Right cardiac atrium (tissue), 5 donors: ENCODE results near the gene TTI1. TPM values are rescaled to one million over a fixed set of nuclear protein-coding genes. Genes with fewer than 3 reads are reported as not detected.

Experiments used
- ATAC-seq, 2 donors: fragments of 200-7000 bp; cut with Tn5 transposase; one replicate each; pipeline versions ENCODE4 v1.8.0 to v1.9.1; 2020; ENCODE audit warnings: moderate library complexity in 2 of 2, mild to moderate bottlenecking in 1 of 2
- DNase-seq, 3 donors: peaks; one replicate each; pipeline ENCODE4 v3.0.0-alpha.2; 2020
- H3K27ac ChIP-seq: one replicate; pipeline ENCODE4 v1.5.1; 2013; ENCODE audit warnings: mild to moderate bottlenecking, low read length, control low read depth, moderate library complexity
- H3K27me3 ChIP-seq: one replicate; pipeline ENCODE4 v1.6.1; 2013; ENCODE audit not compliant: control insufficient read depth, insufficient read depth
- H3K4me1 ChIP-seq: one replicate; pipeline ENCODE4 v1.6.1; 2013; ENCODE audit warnings: low read length; ENCODE audit not compliant: control insufficient read depth, insufficient read depth
- H3K4me3 ChIP-seq: one replicate; pipeline ENCODE4 v1.5.1; 2013; ENCODE audit warnings: low read length, control low read depth
- H3K9me3 ChIP-seq: one replicate; pipeline ENCODE4 v1.6.1; 2013; ENCODE audit warnings: low read length; ENCODE audit not compliant: control insufficient read depth
- WGBS: extraction: QIAGEN DNeasy Blood & Tissue Kit; methylation state at CpG from one replicate; pipeline ENCODE4 v1.1.7; 2013; 5-methylcytosine and 5-hydroxymethylcytosine counted together
- intact Hi-C, 4 donors: fragments of 100-400 bp; cut with DNase I; formaldehyde crosslinking; loops; one replicate each; pipeline versions ENCODE4 v1.11.0 to v1.14.0; 2022 to 2023
- polyA plus RNA-seq: library from polyadenylated mRNA; stranded (reverse); fragments of 200-250 nt; gene quantifications from one replicate; pipeline ENCODE4 v1.2.3, GENCODE V29; 2013
- total RNA-seq, 4 donors: library from RNA; stranded (reverse); fragmentation: NEBNext Ultra II Directional; extraction: Animal tissue kit (Norgen Biotek cat#: 25700); gene quantifications; one replicate each; pipeline ENCODE4 v1.2.1, GENCODE V29; 2021
- donor health status: healthy with polysubstance abuse.
- donor health status: DM: no; HTN: yes; CAD: no.
- donor health status: DM: no; HTN: no; CAD: no.
- donor health status: DM: no; HTN: yes; CAD: no; lungs with severe emphysema.
- donor health status: DM: yes; HTN: yes; CAD: no.

Gene TTI1
- total and polyA plus RNA-seq, 5 donors, result 11.4 to 15.4 (median 13.2) TPM

- intact Hi-C loops, result no loop called here
- no peaks in the 10 kb centered on the region for H3K27me3 ChIP-seq
- no peak overlapping the region for H3K4me3 ChIP-seq
- no peaks in the 10 kb centered on the region for H3K9me3 ChIP-seq
- DNase-seq (no peak), ATAC-seq (no peak)
- H3K27ac ChIP-seq, result peak overlapping the region; percentile 96
- H3K4me1 ChIP-seq, result peaks cover 23% of the 10 kb centered on the region
- 60% methylated on average over 12 of the region's 12 CpGs for WGBS
Observed at GRCh38 chr20:37987602-37988290, 45.5 kb downstream of the TTI1 start.

- H3K9me3 ChIP-seq, result no peaks in the 10 kb centered on the region
- intact Hi-C loops, result no loop called here
- 43% methylated on average over 9 of the region's 9 CpGs for WGBS
- H3K27me3 ChIP-seq, result no peaks in the 10 kb centered on the region
- peaks cover 23% of the 10 kb centered on the region for H3K4me1 ChIP-seq
- DNase-seq (peak; percentile 75 to 89 (median 85)), ATAC-seq (peak; percentile 62 to 73)
- H3K4me3 ChIP-seq, result no peak overlapping the region
- peak overlapping the region; percentile 96 for H3K27ac ChIP-seq
Observed at GRCh38 chr20:37986873-37987601, 46.2 kb downstream of the TTI1 start.

DNA sequence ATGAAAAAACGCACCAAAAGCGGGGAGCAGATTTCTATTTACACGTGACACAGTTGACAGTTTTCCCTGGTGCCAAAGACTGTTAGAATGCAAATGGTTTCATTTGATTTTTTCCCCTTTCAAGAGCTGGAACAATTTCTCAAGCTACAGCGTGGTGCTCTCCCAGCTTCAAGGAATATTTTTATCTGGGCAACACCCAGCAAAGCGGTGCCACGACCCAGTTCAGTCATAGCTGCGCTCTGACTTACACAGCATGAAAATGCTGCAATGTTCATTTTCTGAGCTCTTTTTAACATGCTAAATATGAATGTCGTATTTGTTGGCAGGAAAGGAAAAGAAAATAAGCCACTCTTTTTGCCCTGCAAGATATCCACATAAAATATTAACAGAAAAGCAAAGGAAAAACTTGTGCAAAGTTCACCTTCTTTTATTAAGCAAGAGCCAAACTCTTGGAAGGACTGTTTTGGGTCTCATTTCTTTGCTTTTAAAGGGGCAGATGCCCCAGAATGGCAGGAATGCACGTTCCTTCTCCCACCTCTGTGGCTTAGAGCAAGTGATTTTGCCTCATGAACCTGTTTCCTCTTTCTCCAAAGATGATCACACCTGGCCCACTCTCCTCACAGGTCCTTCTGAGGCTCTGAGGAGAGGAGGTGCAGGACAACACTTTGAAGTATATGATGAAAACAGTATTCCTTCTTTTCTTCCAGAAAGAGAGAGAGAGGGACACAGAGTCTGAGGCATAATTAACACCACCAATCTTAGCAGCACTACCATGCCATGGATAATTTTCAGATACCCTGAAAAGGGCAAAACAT lies 47.0 kb downstream of the TTI1 start:
- ATAC-seq, result no peak

DNA sequence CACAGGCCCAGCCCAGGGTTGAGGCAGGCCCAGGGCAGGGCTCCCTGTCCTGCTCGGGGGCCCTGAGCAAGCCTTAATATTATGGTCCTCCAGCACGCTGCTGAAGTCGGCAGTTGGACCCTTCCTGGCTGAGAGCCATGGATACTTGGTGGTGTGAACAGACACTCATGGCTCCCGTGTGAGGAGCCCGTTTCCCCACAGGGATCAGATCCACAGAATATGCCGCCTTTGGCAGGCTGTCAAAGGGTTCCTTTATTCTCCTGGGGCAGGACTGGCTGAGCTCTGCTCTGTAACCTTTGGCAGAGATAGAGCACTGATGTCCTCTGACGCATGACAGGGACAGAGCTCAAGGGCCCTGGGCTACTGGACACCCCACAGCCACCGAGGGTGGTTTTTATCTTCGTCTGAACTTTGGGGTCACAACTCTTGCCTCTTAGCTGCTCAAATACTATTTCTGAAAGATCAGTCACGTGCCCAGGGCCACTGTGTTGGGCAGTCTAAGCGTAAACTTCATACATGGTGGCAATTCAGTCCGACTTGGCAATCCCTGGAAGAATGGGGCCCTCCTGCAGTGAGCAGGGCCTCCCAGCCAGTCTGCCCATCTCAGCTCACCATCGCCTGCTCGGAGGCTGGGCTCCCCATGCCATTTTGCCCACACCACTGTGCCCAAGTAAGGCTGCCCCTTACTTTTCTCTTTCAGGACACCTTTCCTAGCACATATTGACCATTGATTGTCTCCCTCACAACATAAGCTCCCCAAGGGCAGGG lies 49.1 kb downstream of the TTI1 start:
- H3K27ac ChIP-seq, result peak overlapping the region; percentile 78
- DNase-seq, result peak; percentile 54 to 69 (median 63)

More for the DNA sequence above, 47.0 kb downstream of the TTI1 start:
- WGBS, result 52% methylated on average over 9 of the region's 9 CpGs
- intact Hi-C loops, result no loop called here
- Histone ChIP-seq H3K27ac (peak overlapping the region; percentile 92), H3K27me3 (no peaks in the 10 kb centered on the region), H3K4me3 (no peak overlapping the region), H3K4me1 (peaks cover 21% of the 10 kb centered on the region), H3K9me3 (no peaks in the 10 kb centered on the region)
- DNase-seq, result no peak

DNA sequence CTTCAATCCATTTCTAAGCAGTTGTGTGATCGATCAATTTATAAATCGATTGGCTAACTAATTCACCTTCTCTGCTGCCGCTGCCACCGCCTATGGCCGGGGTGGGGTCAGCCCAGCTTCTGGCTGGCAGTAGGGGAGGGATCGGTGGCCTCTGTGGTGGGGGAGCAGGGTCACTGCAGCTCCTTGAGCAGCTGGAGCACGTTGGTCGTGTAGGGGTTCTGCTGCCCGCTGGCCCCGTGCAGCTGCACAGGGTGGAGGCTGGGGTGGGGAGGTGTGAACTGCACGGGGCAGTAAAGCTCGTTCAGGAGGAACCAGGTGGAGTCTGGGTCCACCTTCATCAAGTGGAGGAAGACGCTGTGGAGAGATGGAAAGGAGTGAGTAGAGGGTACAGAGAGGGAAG lies 50.0 kb downstream of the TTI1 start:
- ATAC-seq (no peak), DNase-seq (no peak)
- H3K4me1 ChIP-seq, result peaks cover 13% of the 10 kb centered on the region
- H3K27me3 ChIP-seq, result no peaks in the 10 kb centered on the region
- WGBS, result 89% methylated on average over 13 of the region's 13 CpGs
- intact Hi-C loops, result no loop called here
- H3K4me3 ChIP-seq, result no peak overlapping the region
- H3K27ac ChIP-seq, result no peak overlapping the region
- H3K9me3 ChIP-seq, result no peaks in the 10 kb centered on the region

More for the DNA sequence above, 49.1 kb downstream of the TTI1 start:
- peak; percentile 39 to 81 for ATAC-seq
- peaks cover 13% of the 10 kb centered on the region for H3K4me1 ChIP-seq
- intact Hi-C loops, result no loop called here
- no peak overlapping the region for H3K4me3 ChIP-seq
- H3K9me3 ChIP-seq, result no peaks in the 10 kb centered on the region
- no peaks in the 10 kb centered on the region for H3K27me3 ChIP-seq
- 49% methylated on average over 14 of the region's 14 CpGs for WGBS

GRCh38 chr20:37981568-37981967 lies 51.7 kb downstream of the TTI1 start:
- Histone ChIP-seq H3K9me3 (no peaks in the 10 kb centered on the region), H3K27ac (no peak overlapping the region), H3K4me3 (no peak overlapping the region), H3K27me3 (no peaks in the 10 kb centered on the region), H3K4me1 (peaks cover 9% of the 10 kb centered on the region)
- intact Hi-C loops, result no loop called here
- 97% methylated on average over 8 of the region's 8 CpGs for WGBS
- ATAC-seq (no peak), DNase-seq (no peak)

DNA sequence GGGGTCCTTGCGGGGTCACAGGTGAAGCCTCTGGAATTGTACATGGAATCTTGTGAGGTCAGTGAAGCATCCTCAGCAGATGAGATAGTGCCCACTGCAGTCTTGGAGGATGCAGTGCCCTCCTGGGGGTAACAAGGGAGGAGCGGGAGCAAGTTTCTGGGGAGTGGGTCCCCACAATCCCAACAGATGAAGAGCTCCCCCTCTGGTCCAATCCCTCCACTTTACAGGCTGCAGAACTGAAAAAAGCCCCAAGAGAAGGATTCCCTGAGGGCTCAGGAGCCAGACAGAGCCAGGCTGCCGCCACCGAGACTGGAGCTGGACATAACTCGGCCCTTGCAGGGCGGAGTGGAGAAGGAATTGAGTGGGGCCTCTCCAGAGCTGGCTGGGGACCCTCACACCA lies 52.4 kb downstream of the TTI1 start:
- H3K27me3 ChIP-seq, result no peaks in the 10 kb centered on the region

DNA sequence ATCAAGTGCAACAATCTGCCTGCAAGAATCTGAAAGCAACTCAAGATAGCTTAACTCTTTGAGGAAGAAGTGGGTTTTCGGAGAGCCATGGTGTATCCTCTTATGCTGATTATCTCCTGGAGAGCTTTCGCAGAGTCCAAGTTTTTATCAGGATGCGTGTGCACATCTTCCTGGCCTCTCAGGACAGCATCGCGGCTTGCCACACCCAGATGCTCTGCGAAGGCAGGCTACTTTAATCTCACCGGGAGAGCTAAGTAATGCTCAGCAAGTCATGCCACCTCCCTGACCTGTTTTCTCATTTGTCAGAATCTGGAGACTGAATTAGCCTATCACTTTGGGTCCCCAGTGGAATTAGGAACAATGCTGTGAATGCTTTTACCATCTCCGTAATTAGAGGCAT lies 52.9 kb downstream of the TTI1 start:
- no peak for DNase-seq
- intact Hi-C loops, result no loop called here
- no peaks in the 10 kb centered on the region for H3K9me3 ChIP-seq
- H3K27ac ChIP-seq, result no peak overlapping the region
- ATAC-seq, result no peak
- 64% methylated on average over 8 of the region's 8 CpGs for WGBS
- no peaks in the 10 kb centered on the region for H3K27me3 ChIP-seq
- no peak overlapping the region for H3K4me3 ChIP-seq
- peaks cover 9% of the 10 kb centered on the region for H3K4me1 ChIP-seq

More for the DNA sequence above, 52.4 kb downstream of the TTI1 start:
- intact Hi-C loops, result no loop called here
- DNase-seq, result no peak
- H3K4me1 ChIP-seq, result peaks cover 9% of the 10 kb centered on the region
- no peak overlapping the region for H3K27ac ChIP-seq
- 92% methylated on average over 6 of the region's 6 CpGs for WGBS
- ATAC-seq, result no peak
- H3K4me3 ChIP-seq, result no peak overlapping the region
- no peaks in the 10 kb centered on the region for H3K9me3 ChIP-seq

GRCh38 chr20:37979021-37979985 lies 54.0 kb downstream of the TTI1 start:
- Histone ChIP-seq H3K27ac (no peak overlapping the region), H3K27me3 (no peaks in the 10 kb centered on the region), H3K4me1 (peaks cover 6% of the 10 kb centered on the region), H3K9me3 (no peaks in the 10 kb centered on the region), H3K4me3 (no peak overlapping the region)
- ATAC-seq, result no peak
- intact Hi-C loops, result no loop called here
- WGBS, result 87% methylated on average over 16 of the region's 16 CpGs
- no peak for DNase-seq

DNA sequence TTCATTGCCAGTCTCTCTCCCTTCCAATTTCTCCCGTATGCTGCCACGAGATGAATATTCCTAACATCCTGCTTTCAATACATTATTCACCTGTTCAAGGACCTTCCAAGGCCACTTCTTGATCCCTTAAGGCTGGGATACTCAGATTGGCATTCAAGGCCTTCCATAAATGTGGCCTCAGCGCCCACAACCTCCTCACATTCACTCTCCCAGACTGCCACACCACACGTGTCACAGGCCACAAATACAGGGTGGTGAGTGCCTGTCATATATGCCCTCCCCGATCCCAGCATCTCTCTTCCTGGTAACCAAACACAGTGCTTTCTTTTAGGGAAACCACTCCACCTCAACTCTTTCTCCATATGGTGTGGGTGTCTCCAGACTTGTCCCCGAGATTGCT lies 55.5 kb downstream of the TTI1 start:
- Histone ChIP-seq H3K9me3 (no peaks in the 10 kb centered on the region), H3K4me1 (no peaks in the 10 kb centered on the region), H3K4me3 (no peak overlapping the region), H3K27ac (no peak overlapping the region), H3K27me3 (no peaks in the 10 kb centered on the region)
- no peak for DNase-seq
- WGBS, result 72% methylated on average over 6 of the region's 6 CpGs
- intact Hi-C loops, result no loop called here
- no peak for ATAC-seq
